Measurements from ENCODE around the gene PIK3AP1.
"Not testable (repeated sequence)": the region's sequence is repeated elsewhere in the genome, so short reads cannot be mapped to it uniquely, and the experiment has no call there.

Gene PIK3AP1

GRCh38 chr10:96695975-96696634, 24.2 kb downstream of the PIK3AP1 start:
- DNase-seq: no peak

- no peak for DNase-seq
Observed at GRCh38 chr10:96695366-96695765, 24.9 kb downstream of the PIK3AP1 start.

GRCh38 chr10:96693431-96693830, 26.9 kb downstream of the PIK3AP1 start:
- DNase-seq: no peak

GRCh38 chr10:96692427-96692826, 27.9 kb downstream of the PIK3AP1 start:
- DNase-seq: no peak

GRCh38 chr10:96691761-96692160, 28.6 kb downstream of the PIK3AP1 start:
- no peak for DNase-seq

- DNase-seq: no peak
Observed at GRCh38 chr10:96690755-96691730, 29.3 kb downstream of the PIK3AP1 start.

- no peak for DNase-seq
Observed at GRCh38 chr10:96688789-96689188, 31.5 kb downstream of the PIK3AP1 start.

GRCh38 chr10:96687317-96688012, 32.8 kb downstream of the PIK3AP1 start:
- no peak for DNase-seq

GRCh38 chr10:96686514-96686913, 33.8 kb downstream of the PIK3AP1 start:
- no peak for DNase-seq

GRCh38 chr10:96685306-96685705, 35.0 kb downstream of the PIK3AP1 start:
- no peak for DNase-seq

- DNase-seq: no peak
Observed at GRCh38 chr10:96684826-96685225, 35.5 kb downstream of the PIK3AP1 start.

GRCh38 chr10:96683710-96684109, 36.6 kb downstream of the PIK3AP1 start:
- DNase-seq: no peak

- DNase-seq: no peak
Observed at GRCh38 chr10:96683065-96683464, 37.2 kb downstream of the PIK3AP1 start.

- DNase-seq: no peak
Observed at GRCh38 chr10:96681524-96681923, 38.8 kb downstream of the PIK3AP1 start.

- not testable (repeated sequence) for DNase-seq
Observed at GRCh38 chr10:96680463-96680862, 39.9 kb downstream of the PIK3AP1 start.

- no peak for DNase-seq
Observed at GRCh38 chr10:96678725-96679124, 41.6 kb downstream of the PIK3AP1 start.

GRCh38 chr10:96676272-96677112, 43.8 kb downstream of the PIK3AP1 start:
- no peak for DNase-seq

GRCh38 chr10:96675846-96676245, 44.5 kb downstream of the PIK3AP1 start:
- no peak for DNase-seq

- DNase-seq: no peak
Observed at GRCh38 chr10:96673318-96674099, 46.8 kb downstream of the PIK3AP1 start.

- no peak for DNase-seq
Observed at GRCh38 chr10:96672481-96673175, 47.7 kb downstream of the PIK3AP1 start.
